Measurements from ENCODE around the gene CDR2L.

DNA sequence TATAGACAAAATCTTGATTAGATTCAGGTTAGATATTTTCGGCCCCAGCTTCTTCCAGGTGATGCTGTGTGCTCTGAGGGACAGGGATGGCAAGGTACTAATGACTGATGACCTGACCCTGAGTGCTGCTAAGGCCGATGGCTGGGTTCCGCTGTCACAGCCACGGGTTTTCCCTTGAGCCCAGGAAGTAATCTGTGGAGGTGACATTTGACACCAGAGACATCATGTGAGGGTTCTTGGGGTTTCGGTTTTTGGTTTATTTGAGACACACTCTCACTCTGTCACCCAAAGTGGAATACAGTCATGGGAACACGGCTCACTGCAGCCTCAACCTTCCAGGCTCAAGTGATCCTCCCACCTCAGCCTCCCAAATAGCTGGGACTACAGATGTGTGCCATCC lies 41.9 kb upstream of the CDR2L start:
- TF ChIP-seq, protein P1, sequence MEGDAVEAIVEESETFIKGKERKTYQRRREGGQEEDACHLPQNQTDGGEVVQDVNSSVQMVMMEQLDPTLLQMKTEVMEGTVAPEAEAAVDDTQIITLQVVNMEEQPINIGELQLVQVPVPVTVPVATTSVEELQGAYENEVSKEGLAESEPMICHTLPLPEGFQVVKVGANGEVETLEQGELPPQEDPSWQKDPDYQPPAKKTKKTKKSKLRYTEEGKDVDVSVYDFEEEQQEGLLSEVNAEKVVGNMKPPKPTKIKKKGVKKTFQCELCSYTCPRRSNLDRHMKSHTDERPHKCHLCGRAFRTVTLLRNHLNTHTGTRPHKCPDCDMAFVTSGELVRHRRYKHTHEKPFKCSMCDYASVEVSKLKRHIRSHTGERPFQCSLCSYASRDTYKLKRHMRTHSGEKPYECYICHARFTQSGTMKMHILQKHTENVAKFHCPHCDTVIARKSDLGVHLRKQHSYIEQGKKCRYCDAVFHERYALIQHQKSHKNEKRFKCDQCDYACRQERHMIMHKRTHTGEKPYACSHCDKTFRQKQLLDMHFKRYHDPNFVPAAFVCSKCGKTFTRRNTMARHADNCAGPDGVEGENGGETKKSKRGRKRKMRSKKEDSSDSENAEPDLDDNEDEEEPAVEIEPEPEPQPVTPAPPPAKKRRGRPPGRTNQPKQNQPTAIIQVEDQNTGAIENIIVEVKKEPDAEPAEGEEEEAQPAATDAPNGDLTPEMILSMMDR (IDR thresholded peaks at IDR 0.05): no peak
- no peak for TF ChIP-seq POLR2A (IDR thresholded peaks at IDR 0.05)
